Lower leg skin (tissue), 4 donors: ENCODE results near the gene ITGB5. TPM values are rescaled to one million over a fixed set of nuclear protein-coding genes. Genes with fewer than 3 reads are reported as not detected.
"Not testable (repeated sequence)": the region's sequence is repeated elsewhere in the genome, so short reads cannot be mapped to it uniquely, and the experiment has no call there.

Experiments used
- DNase-seq, 2 donors: peaks; one replicate each; pipeline ENCODE4 v3.0.0-alpha.2; 2019; ENCODE audit warnings: low spot score in 2 of 2
- H3K4me3 ChIP-seq: fragments of 200-600 bp; sonication (generic); 2 replicates; pipeline ENCODE4 v1.5.1; 2017; ENCODE audit warnings: mild to moderate bottlenecking, low read depth; ENCODE audit not compliant: poor library complexity, severe bottlenecking
- CTCF ChIP-seq, 3 donors: fragments of 450-650 bp; IDR thresholded peaks; one replicate each; pipeline ENCODE4 v1.5.1; 2016; ENCODE audit warnings: antibody characterized with exemption in 3 of 3, mild to moderate bottlenecking in 3 of 3, moderate library complexity in 2 of 3
- POLR2A ChIP-seq, 2 donors: fragments of 450-650 bp; IDR thresholded peaks; one replicate each; pipeline ENCODE4 v1.6.1; 2016 to 2017; ENCODE audit warnings: antibody characterized with exemption in 2 of 2, mild to moderate bottlenecking in 1 of 2, moderate library complexity in 1 of 2
- WGBS, 2 donors: methylation state at CpG; one replicate each; pipeline ENCODE4 v1.1.5; 2018; 5-methylcytosine and 5-hydroxymethylcytosine counted together
- intact Hi-C: fragments of 100-400 bp; cut with DNase I; formaldehyde crosslinking; loops from one replicate; pipeline ENCODE4 v1.15.0; 2023; ENCODE audit warnings: low total_unique reads
- total RNA-seq, 4 donors: library from RNA; depleted of rRNA; stranded (reverse); fragments of >200 nt; gene quantifications; one replicate each; pipeline ENCODE4 v1.1.0, GENCODE V29; 2016

Gene ITGB5
- total RNA-seq, 4 donors from 2014 or later: 210 to 414 (median 286) TPM

- DNase-seq: peak in 1 of 2 donors; percentile 34
- intact Hi-C loops: no loop called here
- WGBS, 2 donors: 72 to 79% methylated on average over 5 of the region's 5 CpGs
- TF ChIP-seq CTCF (IDR thresholded peaks at IDR 0.05): no peak
- no peak for TF ChIP-seq POLR2A (IDR thresholded peaks at IDR 0.05)
- H3K4me3 ChIP-seq: no peak overlapping the region
Measured at GRCh38 chr3:124758851-124759635, 128.1 kb downstream of the ITGB5 start.

- peak in 1 of 2 donors; percentile 10 for DNase-seq
- intact Hi-C loops, H3K4me3 ChIP-seq: not testable (repeated sequence)
- WGBS, 2 donors: 63 to 67% methylated on average over 7 of the region's 7 CpGs
Measured at GRCh38 chr3:124757926-124758325, 129.2 kb downstream of the ITGB5 start.

GRCh38 chr3:124752051-124752450 is 135.1 kb downstream of the ITGB5 start:
- H3K4me3 ChIP-seq: no peak overlapping the region
- peak in 1 of 2 donors; percentile 60 for DNase-seq
- no peak for TF ChIP-seq POLR2A (IDR thresholded peaks at IDR 0.05)
- TF ChIP-seq CTCF (IDR thresholded peaks at IDR 0.05): no peak
- intact Hi-C loops: no loop called here
- WGBS, 2 donors: 79 to 83% methylated on average over 3 of the region's 3 CpGs

- intact Hi-C loops: no loop called here
- no peak for TF ChIP-seq POLR2A (IDR thresholded peaks at IDR 0.05)
- no peak for TF ChIP-seq CTCF (IDR thresholded peaks at IDR 0.05)
- no peak for DNase-seq
- no peak overlapping the region for H3K4me3 ChIP-seq
- 70 to 75% methylated on average over 5 of the region's 5 CpGs for WGBS, 2 donors
Measured at GRCh38 chr3:124751501-124751900, 135.7 kb downstream of the ITGB5 start.

GRCh38 chr3:124749877-124750276 is 137.3 kb downstream of the ITGB5 start:
- intact Hi-C loops: not testable (repeated sequence)

GRCh38 chr3:124748560-124749198 is 138.5 kb downstream of the ITGB5 start:
- H3K4me3 ChIP-seq: no peak overlapping the region
- 81 to 85% methylated on average over 8 of the region's 8 CpGs for WGBS, 2 donors
- no peak for TF ChIP-seq POLR2A (IDR thresholded peaks at IDR 0.05)
- TF ChIP-seq CTCF (IDR thresholded peaks at IDR 0.05): no peak
- intact Hi-C loops: no loop called here
- DNase-seq: peak in 1 of 2 donors; percentile 61

More at GRCh38 chr3:124749877-124750276, 137.3 kb downstream of the ITGB5 start:
- not testable (repeated sequence) for DNase-seq, H3K4me3 ChIP-seq
- WGBS, 2 donors: 57 to 90% methylated on average over 2 to 5 of the region's 27 CpGs
